HFF-Myc (cell line): ENCODE data around the gene WIPF2.

ENCODE experiments used
- DNase-seq: peaks from one replicate; pipeline ENCODE4 v3.0.0-alpha.2; 2011; ENCODE audit warnings: low read depth; ENCODE audit errors: extremely low read depth
- H3K4me3 ChIP-seq: replicated peaks from 2 replicates; pipeline ENCODE4 v1.5.1; 2011; ENCODE audit warnings: low read depth, mild to moderate bottlenecking, control low read depth, low read length
- TF ChIP-seq, protein P1 (sequence below): IDR thresholded peaks from 2 replicates; pipeline ENCODE4 v1.5.1; 2012; ENCODE audit warnings: mild to moderate bottlenecking, low read depth, low read length, control low read depth; ENCODE audit errors: missing control alignments

The WIPF2 gene

DNA sequence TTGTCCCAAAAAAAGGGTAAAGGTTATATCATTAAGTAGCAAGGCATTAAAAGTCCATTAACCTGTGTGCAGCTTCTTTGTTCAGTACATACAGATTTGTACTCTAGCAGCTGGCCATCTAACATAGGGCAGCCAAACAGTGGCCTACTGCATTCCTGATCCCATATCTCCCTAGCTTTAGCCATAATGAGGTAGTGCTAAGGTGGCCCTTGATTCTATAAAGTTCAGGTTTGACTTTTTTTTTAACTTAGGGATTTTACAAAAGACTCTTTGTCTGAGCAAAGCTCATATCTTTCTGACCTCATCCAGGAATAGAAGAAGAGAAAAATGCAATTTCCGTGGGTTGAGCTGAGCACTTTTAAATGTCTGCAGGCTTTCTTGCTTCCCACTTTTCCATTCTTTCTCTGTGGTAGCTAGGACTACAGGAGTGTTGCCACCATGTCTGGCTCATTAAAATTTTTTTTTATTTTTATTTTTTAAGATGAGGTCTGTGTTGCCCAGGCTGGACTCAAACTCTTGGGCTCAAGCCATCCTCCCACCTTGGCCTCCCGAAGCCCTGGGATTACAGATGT, 49.1 kb downstream of the WIPF2 start:
- H3K4me3 ChIP-seq = no peak overlapping the region
- no peak for DNase-seq
- TF ChIP-seq, protein P1, sequence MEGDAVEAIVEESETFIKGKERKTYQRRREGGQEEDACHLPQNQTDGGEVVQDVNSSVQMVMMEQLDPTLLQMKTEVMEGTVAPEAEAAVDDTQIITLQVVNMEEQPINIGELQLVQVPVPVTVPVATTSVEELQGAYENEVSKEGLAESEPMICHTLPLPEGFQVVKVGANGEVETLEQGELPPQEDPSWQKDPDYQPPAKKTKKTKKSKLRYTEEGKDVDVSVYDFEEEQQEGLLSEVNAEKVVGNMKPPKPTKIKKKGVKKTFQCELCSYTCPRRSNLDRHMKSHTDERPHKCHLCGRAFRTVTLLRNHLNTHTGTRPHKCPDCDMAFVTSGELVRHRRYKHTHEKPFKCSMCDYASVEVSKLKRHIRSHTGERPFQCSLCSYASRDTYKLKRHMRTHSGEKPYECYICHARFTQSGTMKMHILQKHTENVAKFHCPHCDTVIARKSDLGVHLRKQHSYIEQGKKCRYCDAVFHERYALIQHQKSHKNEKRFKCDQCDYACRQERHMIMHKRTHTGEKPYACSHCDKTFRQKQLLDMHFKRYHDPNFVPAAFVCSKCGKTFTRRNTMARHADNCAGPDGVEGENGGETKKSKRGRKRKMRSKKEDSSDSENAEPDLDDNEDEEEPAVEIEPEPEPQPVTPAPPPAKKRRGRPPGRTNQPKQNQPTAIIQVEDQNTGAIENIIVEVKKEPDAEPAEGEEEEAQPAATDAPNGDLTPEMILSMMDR = no peak

DNA sequence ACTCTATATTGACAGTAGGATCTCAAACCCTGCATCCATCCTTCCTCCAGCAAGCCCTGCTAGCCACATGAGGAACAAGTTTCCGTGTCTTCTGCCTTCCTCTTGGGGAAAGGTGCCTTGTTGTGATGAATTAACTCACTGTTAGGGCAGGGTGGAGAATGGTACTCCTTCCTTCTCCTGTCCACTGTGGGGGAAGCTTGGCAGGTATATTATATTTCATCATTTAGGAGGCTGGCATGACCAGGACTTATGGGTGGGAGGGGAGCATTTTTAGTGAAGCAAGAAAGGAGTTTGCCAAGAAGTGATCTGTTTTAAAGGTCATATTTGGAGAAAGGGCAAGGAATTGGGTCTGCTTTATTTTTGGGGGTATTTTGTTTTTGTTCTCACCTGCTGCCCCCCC, 59.3 kb downstream of the WIPF2 start:
- TF ChIP-seq, protein P1 = no peak
- no peak for DNase-seq
- H3K4me3 ChIP-seq = no peak overlapping the region

DNA sequence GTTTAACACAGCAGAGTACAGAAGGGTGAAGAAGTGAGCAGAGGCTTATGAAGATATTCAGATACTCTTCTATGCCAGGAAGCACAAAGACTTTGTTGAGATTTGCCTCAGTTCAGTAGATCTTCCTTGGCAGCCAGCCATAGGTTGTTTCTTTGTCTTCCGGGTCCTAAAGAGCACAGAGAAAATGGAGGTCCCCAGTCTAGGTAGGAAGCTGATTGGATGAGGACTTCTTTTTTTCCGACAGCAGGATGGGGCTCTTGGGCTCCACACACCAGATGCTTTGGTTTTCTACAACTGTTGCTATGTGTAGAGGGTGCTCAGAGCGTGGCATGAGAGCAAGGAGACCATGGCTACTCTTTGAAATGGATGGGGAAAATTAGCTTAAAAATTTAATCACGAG, 60.3 kb downstream of the WIPF2 start:
- H3K4me3 ChIP-seq = no peak overlapping the region
- TF ChIP-seq, protein P1 = no peak
- no peak for DNase-seq

DNA sequence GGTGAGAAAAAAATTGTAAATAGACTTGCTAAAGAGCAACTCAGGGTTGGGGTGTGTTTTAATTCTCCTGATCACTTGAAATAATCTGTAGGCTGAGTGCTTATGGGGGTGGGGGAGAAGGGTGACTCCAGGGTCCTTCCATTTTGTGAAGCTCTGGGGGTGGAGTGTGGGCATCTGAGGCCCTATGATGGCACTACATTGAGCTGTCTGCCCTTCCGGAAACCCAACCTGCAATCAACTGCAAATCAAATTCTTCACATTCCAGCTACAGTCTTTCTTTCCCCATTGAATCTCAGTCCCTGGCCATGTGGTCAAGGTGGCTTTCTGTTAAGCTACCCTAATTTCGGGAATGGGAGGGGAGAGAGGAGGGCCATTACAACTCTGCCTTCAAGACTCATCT, 62.6 kb downstream of the WIPF2 start:
- DNase-seq = no peak
- TF ChIP-seq, protein P1 = no peak
- no peak overlapping the region for H3K4me3 ChIP-seq

DNA sequence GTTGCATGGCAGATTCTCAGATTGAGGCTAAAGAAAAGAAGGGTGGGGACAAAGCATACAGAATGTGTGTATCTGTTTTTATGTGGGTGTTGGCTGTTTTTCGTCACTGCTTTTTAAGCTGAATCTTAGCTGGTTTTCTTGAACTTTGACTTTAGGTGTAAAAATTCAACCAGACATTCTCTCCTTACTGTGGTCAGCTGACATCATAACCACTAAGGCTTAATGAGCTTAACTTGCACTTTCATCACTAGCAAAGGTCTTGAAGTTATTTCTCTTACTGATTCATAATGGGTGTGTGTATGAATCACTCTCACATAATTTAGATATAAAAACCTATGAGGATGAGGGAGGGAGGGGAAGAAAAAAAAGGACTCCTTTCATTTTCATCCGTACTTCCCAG, 64.6 kb downstream of the WIPF2 start:
- TF ChIP-seq, protein P1 = no peak
- no peak for DNase-seq
- peak overlapping the region; percentile 14; the same call in 1 of the 2 replicates for H3K4me3 ChIP-seq

DNA sequence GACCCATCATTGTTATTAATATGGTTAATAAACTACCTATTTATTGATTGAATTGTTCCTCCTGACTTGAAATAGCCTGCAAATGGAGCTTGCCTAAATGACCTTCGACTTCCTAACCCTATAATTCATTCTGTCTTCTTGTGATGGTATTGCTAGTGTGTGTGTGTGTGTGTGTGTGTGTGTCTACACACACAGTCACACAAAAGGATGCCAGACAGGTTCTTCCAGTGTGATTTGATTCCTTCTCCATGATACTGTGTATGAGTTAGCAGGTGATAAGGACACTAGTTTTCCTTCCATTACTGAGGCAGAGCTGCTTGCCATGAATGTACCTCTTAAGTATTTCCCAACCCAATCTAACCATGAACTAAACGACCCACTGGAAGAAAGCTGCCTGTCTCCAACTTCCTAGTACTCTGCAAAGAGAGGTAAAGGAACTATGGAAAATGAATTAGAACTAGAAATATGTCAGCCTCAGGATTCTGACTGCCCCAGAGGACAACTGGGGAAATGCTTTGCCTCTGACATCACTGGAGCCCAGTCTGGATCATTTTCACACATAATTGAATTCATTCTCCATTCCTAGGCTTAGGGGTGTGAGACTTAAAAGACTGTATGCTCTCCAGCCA, 65.1 kb downstream of the WIPF2 start:
- no peak for DNase-seq
- H3K4me3 ChIP-seq = peak overlapping the region; percentile 14; the same call in 1 of the 2 replicates
- TF ChIP-seq, protein P1 = peak; percentile 14
